Epithelial cell of alveolus of lung (primary cell): ENCODE data around the gene FAM234B. TPM values are rescaled to one million over a fixed set of nuclear protein-coding genes. Genes with fewer than 3 reads are reported as not detected.

Experiments used
- total RNA-seq: library from RNA; depleted of rRNA; stranded (reverse); fragments of >200 nt; gene quantifications from 2 replicates; pipeline ENCODE4 v1.2.1, GENCODE V29; 2015

FAM234B gene
- 4.7 and 8.1 TPM in 2 replicates for total RNA-seq

GRCh38 chr12:13044002-13044905 is at the start of gene FAM234B:
Gene FAM234B, plus strand, starts transcription at chr12:13044381. Its CDS starts 23 bp downstream, at chr12:13044404.

GRCh38 chr12:12999959-13000615 is 44.1 kb upstream of the FAM234B start, which contains the start of gene HEBP1:
Gene HEBP1, minus strand, starts transcription at chr12:13000265. Its CDS starts 151 bp downstream, at chr12:13000114.

GRCh38 chr12:13103391-13104033 is 59.3 kb downstream of the FAM234B start, which contains the start of gene GSG1:
Gene GSG1, minus strand, starts transcription at chr12:13103667. Its CDS starts 155 bp downstream, at chr12:13103512.

Other genes with a start within 250 kb of the FAM234B start
- 52.7 and 64.0 TPM in 2 replicates for gene DDX47, start 231.0 kb upstream of the FAM234B start, total RNA-seq
- gene GPRC5A, start 152.8 kb upstream of the FAM234B start, total RNA-seq, result 9.4 and 35.4 TPM in 2 replicates
- gene GPRC5D, start 92.2 kb upstream of the FAM234B start, total RNA-seq, result not detected in 2 replicates
- gene HEBP1, start 44.1 kb upstream of the FAM234B start, total RNA-seq, result 11.4 and 32.8 TPM in 2 replicates
- gene GSG1, start 59.3 kb downstream of the FAM234B start, total RNA-seq, result 0.26 TPM in 1 of 2 replicates, not detected in the other
- 143 and 190 TPM in 2 replicates for gene EMP1, start 152.3 kb downstream of the FAM234B start, total RNA-seq